ENCODE results near the gene TNNC1. TPM values are rescaled to one million over a fixed set of nuclear protein-coding genes. Genes with fewer than 3 reads are reported as not detected.
A peak's percentile ranks its signal among the peaks of the same experiment; 100 is the strongest.

TNNC1 gene
- total and polyA plus RNA-seq, 10 of the 15 experiments (the other 5 are each of a cell fraction or from before 2014, with no cell fraction given): 0.13 to 1.3 (median 0.53) TPM; not detected in 2

GRCh38 chr3:52406231-52406661, 47.6 kb downstream of the TNNC1 start:
- Histone ChIP-seq H3K9me3 (replicated peaks; ENCODE audit: control insufficient read depth, insufficient read depth, low read length) (no peaks in the 10 kb centered on the region), H3K4me1 (ENCODE audit: control insufficient read depth, insufficient read depth, low read length) (peaks cover 8% of the 10 kb centered on the region), H3K4me2 (ENCODE audit: control insufficient read depth, insufficient read depth) (no peak overlapping the region), H3K4me3 (no peak overlapping the region), H3K27me3 (replicated peaks in 1 of 2; ENCODE audit: control insufficient read depth in 2 of 2, insufficient read depth in 2 of 2, low read length in 1 of 2) (no peaks in the 10 kb centered on the region), H3K9ac (ENCODE audit: control insufficient read depth, insufficient read depth, low read length) (no peak overlapping the region), H4K20me1 (ENCODE audit: control insufficient read depth, insufficient read depth) (no peaks in the 10 kb centered on the region), H3K27ac (ENCODE audit: control insufficient read depth, insufficient read depth) (no peak overlapping the region), H2AFZ (ENCODE audit: control insufficient read depth, low read depth, low read length) (no peak overlapping the region), H3K79me2 (ENCODE audit: control insufficient read depth, insufficient read depth, low read length) (peaks cover 24% of the 10 kb centered on the region), H3K36me3 (ENCODE audit: control insufficient read depth in 2 of 2, insufficient read depth in 2 of 2, low read length in 1 of 2) (peaks cover 23 to 26% of the 10 kb centered on the region in 2 experiments)
- FAIRE-seq: no peak
- ChIA-PET RAD21 (ENCODE audit: unreplicated experiment) (no interaction called here), CTCF (interaction anchor here (1.3 kb wide), 1 partner anchor 19 kb away, joined by 3 read pairs; no protein-coding TSS in a partner anchor), SMC1A (ENCODE audit: uncharacterized antibody, unreplicated experiment) (no interaction called here), POLR2A (interaction anchor here (0.6 kb wide), 1 partner anchor 616 kb away, joined by 4 read pairs; no protein-coding TSS in a partner anchor)
- in situ Hi-C loops (cut with MboI): no loop called here
- DNase-seq (ENCODE audit: low read depth, low spot score): no peak
- TF ChIP-seq POLR2A (IDR thresholded peaks at IDR 0.05; ENCODE audit: low read depth, low read length): 0 out of 2 replicates have a peak, but pooled peaks have one; percentile 28
- TF ChIP-seq FOS (IDR thresholded peaks at IDR 0.05; ENCODE audit: borderline replicate concordance, extremely low read depth, insufficient read length): no peak
- BruUV-seq (replicated peaks): no TSS peak
- ATAC-seq: no peak
- intact Hi-C loops (cut with micrococcal nuclease; ENCODE audit: unreplicated experiment): no loop called here
- over 99% methylated on average over 11 of the region's 11 CpGs for WGBS (ENCODE audit: insufficient coverage, insufficient replicate concordance, low lambda C conversion rate, missing lambda C conversion rate)

GRCh38 chr3:52405601-52406110, 48.2 kb downstream of the TNNC1 start:
- ChIA-PET CTCF (interaction anchor here (1.3 kb wide), 1 partner anchor 19 kb away, joined by 3 read pairs; no protein-coding TSS in a partner anchor), POLR2A (interaction anchor here (0.6 kb wide), 1 partner anchor 616 kb away, joined by 4 read pairs; no protein-coding TSS in a partner anchor), RAD21 (ENCODE audit: unreplicated experiment) (no interaction called here), SMC1A (ENCODE audit: uncharacterized antibody, unreplicated experiment) (no interaction called here)
- DNase-seq (ENCODE audit: low read depth, low spot score) (no peak), FAIRE-seq (no peak), ATAC-seq (no peak)
- H3K27ac ChIP-seq (ENCODE audit: control insufficient read depth, insufficient read depth): no peak overlapping the region
- no peak overlapping the region for H3K9ac ChIP-seq (ENCODE audit: control insufficient read depth, insufficient read depth, low read length)
- H3K9me3 ChIP-seq (replicated peaks; ENCODE audit: control insufficient read depth, insufficient read depth, low read length): no peaks in the 10 kb centered on the region
- H3K79me2 ChIP-seq (ENCODE audit: control insufficient read depth, insufficient read depth, low read length): peaks cover 21% of the 10 kb centered on the region
- in situ Hi-C loops (cut with MboI): no loop called here
- intact Hi-C loops (cut with micrococcal nuclease; ENCODE audit: unreplicated experiment): no loop called here
- no TSS peak for BruUV-seq (replicated peaks)
- no peak for TF ChIP-seq RFX5 (IDR thresholded peaks at IDR 0.05; ENCODE audit: low read depth, low read length)
- TF ChIP-seq, protein P1, sequence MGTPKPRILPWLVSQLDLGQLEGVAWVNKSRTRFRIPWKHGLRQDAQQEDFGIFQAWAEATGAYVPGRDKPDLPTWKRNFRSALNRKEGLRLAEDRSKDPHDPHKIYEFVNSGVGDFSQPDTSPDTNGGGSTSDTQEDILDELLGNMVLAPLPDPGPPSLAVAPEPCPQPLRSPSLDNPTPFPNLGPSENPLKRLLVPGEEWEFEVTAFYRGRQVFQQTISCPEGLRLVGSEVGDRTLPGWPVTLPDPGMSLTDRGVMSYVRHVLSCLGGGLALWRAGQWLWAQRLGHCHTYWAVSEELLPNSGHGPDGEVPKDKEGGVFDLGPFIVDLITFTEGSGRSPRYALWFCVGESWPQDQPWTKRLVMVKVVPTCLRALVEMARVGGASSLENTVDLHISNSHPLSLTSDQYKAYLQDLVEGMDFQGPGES (IDR thresholded peaks at IDR 0.05): no peak
- TF ChIP-seq, protein P2, sequence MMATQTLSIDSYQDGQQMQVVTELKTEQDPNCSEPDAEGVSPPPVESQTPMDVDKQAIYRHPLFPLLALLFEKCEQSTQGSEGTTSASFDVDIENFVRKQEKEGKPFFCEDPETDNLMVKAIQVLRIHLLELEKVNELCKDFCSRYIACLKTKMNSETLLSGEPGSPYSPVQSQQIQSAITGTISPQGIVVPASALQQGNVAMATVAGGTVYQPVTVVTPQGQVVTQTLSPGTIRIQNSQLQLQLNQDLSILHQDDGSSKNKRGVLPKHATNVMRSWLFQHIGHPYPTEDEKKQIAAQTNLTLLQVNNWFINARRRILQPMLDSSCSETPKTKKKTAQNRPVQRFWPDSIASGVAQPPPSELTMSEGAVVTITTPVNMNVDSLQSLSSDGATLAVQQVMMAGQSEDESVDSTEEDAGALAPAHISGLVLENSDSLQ (IDR thresholded peaks at IDR 0.05): no peak
- TF ChIP-seq PML (IDR thresholded peaks at IDR 0.05; ENCODE audit: low read length): no peak
- TF ChIP-seq USF1 (IDR thresholded peaks at IDR 0.05; ENCODE audit: borderline replicate concordance, extremely low read length, insufficient read depth, low read depth, low read length): no peak
- TF ChIP-seq SMAD1 (IDR thresholded peaks at IDR 0.05; ENCODE audit: low read depth, partially characterized antibody): no peak
- no peak for TF ChIP-seq NFYA (IDR thresholded peaks at IDR 0.05; ENCODE audit: borderline replicate concordance, low read depth, low read length)
- TF ChIP-seq JUNB (IDR thresholded peaks at IDR 0.05): no peak
- TF ChIP-seq POLR2A (IDR thresholded peaks at IDR 0.05; ENCODE audit: low read depth, low read length): no peak
- no peak for TF ChIP-seq CHD4 (IDR thresholded peaks at IDR 0.05)
- TF ChIP-seq IKZF2 (IDR thresholded peaks at IDR 0.05): no peak
- TF ChIP-seq YBX1 (IDR thresholded peaks at IDR 0.05): no peak
- no peak for TF ChIP-seq HDAC6 (IDR thresholded peaks at IDR 0.05; ENCODE audit: unreplicated experiment)
- no peak for TF ChIP-seq EED (IDR thresholded peaks at IDR 0.05; ENCODE audit: low read depth)
- peaks cover 23 to 26% of the 10 kb centered on the region in 2 experiments for H3K36me3 ChIP-seq (ENCODE audit: control insufficient read depth in 2 of 2, insufficient read depth in 2 of 2, low read length in 1 of 2)
- no peak overlapping the region for H2AFZ ChIP-seq (ENCODE audit: control insufficient read depth, low read depth, low read length)
- no peak overlapping the region for H3K4me3 ChIP-seq
- no peak overlapping the region for H3K4me2 ChIP-seq (ENCODE audit: control insufficient read depth, insufficient read depth)
- WGBS (ENCODE audit: insufficient coverage, insufficient replicate concordance, low lambda C conversion rate, missing lambda C conversion rate): 90% methylated on average over 4 of the region's 4 CpGs
- peaks cover 6% of the 10 kb centered on the region; the same call in 1 of the 2 replicates for H3K4me1 ChIP-seq (ENCODE audit: control insufficient read depth, insufficient read depth, low read length)
- no peaks in the 10 kb centered on the region for H3K27me3 ChIP-seq (replicated peaks in 1 of 2; ENCODE audit: control insufficient read depth in 2 of 2, insufficient read depth in 2 of 2, low read length in 1 of 2)
- H4K20me1 ChIP-seq (ENCODE audit: control insufficient read depth, insufficient read depth): no peaks in the 10 kb centered on the region
